EH (cell line): ENCODE results near the gene STAMBP.
A peak's percentile ranks its signal among the peaks of the same experiment; 100 is the strongest.
"Not testable (repeated sequence)": the region's sequence is repeated elsewhere in the genome, so short reads cannot be mapped to it uniquely, and the experiment has no call there.

Source experiments
- DNase-seq: peaks from one replicate; pipeline ENCODE4 v3.0.0-alpha.2; 2015; ENCODE audit warnings: low read depth

Gene STAMBP

GRCh38 chr2:73887596-73888353 lies 59.0 kb downstream of the STAMBP start:
- not testable (repeated sequence) for DNase-seq

DNA sequence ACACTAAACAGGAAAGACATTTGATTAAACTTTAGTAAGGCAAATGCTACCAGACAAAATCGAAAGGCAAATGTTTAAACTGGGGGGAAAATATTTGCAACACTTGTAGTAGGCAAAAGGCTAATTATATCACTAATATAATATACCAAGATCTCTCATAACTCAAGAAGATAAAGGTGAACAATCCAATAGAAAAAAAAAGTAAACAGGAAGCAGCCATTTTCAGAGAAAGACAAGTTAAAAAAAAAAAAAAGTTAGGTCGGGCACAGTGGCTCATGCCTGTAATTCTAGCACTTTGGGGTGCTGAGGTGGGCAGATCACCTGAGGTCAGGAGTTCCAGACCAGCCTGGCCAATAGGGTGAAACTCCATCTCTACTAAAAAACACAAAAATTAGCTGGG lies 59.6 kb downstream of the STAMBP start:
- DNase-seq = no peak

DNA sequence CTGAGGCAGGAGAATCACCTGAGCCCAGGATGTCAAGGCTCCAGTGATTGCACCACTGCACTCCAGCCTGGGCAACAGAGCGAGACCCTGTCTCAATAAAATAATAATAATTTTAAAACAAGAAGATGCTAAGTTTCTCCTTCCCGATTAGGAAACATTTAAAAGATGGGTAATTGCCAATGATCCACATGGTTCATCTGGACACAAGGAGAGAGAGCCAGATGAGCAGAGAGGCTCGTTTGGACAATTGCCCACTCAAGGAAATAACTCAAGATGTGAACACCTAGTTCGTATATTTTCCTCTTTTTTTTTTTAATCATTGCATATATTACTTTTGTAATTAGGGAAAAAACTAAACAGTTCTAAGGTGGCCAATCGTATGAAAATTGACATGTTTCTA lies 60.4 kb downstream of the STAMBP start:
- no peak for DNase-seq

DNA sequence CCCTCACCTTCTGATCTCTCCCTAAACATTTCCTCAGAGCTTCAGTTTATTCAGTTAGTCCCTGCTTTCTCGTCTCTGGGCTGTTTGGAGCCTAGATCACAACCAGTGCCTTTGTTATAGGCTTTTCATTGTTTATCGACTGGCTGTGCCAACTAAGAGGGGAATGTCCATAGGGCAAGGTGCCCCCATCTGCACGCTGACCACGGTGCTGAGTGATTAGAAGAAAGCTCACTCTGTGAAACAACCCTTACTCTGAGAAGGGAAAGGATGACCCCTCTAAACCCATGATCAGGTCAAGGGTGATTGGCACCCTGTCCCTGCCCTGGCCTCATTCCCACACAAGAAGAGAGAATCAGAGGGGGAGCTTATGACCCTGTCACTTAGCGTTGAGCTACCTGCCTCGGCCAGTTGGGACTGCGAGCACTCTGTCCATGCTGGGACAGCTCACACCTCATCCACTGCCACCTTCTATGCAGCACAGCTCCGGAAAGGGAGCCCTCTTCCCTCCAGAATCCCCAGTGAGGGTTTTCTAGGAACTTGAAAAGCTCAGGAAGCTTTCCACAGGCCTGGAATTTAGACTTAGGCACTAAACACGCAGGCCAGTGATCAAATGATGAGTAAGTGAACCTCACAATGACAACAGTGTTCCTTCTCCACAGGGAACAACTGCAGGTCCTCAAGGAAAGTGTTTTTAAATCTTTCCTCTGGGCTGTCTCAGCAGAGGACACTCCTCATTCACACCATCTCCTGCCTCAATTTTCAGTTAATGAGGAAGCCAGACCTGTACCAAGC lies 61.7 kb downstream of the STAMBP start:
- peak; percentile 35 for DNase-seq

DNA sequence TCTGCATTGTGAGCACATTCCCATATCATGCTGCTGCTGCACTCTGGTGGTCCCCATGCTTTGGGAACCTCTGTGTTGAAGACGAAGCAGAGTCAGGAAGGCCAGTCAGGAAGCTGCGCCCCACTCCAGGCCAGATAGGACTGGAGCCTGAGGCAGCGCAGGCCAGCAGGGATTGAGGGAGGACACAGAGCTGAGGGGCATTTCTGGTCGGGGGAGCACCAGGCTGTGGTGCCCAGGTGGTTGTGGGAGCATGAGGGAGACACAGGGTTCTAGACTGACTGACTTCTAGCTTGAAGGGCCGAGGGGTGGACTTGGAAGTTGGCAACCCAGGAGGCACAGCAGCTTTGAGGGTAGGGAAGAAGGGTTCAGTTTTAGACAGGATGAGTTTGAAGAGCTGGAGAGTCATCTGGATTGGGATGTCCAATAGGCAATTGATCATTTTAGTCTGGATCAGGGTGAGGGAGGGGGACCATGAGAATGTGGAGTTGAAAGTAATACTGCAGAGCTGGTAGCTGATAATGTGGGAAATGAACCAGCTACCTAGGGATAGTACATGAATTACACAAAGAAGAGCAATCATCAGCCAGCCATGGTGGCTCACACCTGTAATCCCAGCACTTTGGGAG lies 62.6 kb downstream of the STAMBP start:
- DNase-seq = no peak

DNA sequence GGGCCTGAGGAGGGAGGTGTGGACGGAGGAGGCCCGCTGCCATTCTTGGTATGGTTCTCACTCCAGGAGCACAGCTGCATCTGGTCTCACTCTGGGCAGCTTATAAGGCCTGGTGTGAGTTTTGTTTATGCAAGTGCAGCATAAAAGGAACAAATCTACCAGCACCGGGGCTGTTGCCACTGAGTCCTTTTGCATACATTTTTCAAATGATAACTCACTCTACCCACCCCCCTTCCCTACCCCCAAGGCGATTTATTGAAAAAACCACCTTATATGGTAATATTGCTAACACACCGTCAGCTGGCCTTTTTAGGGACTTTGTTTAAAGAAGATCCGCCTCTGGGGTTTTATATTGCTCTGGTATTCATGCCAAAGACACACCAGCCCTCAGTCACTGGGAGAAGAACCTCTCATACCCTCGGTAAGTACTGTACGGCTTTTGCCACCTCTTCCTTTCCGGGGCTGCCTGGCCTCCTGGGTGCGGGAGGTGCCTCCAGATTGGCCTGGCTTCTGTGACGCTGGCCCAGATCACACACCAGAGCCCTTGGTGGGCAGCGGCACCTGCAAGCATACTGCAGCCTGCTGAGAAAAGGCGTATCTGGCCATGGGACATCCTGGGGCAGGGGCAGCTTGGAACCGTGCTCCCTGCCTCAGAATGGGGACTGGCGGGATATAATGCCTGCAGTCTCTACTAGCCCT lies 64.0 kb downstream of the STAMBP start, which contains the start of gene ACTG2:
Gene ACTG2, plus strand, starts transcription at position 378 of the 699 bp plus-strand sequence. CDS start 8,304 bp downstream, outside the sequence.
- peak; percentile 69 for DNase-seq

GRCh38 chr2:73893764-73894474 lies 65.2 kb downstream of the STAMBP start:
- no peak for DNase-seq

- no peak for DNase-seq
Measured at GRCh38 chr2:73894475-73894850, 65.7 kb downstream of the STAMBP start.

- no peak for DNase-seq
Measured at GRCh38 chr2:73894877-73895276, 66.1 kb downstream of the STAMBP start.

GRCh38 chr2:73895473-73895872 lies 66.7 kb downstream of the STAMBP start:
- DNase-seq = no peak

DNA sequence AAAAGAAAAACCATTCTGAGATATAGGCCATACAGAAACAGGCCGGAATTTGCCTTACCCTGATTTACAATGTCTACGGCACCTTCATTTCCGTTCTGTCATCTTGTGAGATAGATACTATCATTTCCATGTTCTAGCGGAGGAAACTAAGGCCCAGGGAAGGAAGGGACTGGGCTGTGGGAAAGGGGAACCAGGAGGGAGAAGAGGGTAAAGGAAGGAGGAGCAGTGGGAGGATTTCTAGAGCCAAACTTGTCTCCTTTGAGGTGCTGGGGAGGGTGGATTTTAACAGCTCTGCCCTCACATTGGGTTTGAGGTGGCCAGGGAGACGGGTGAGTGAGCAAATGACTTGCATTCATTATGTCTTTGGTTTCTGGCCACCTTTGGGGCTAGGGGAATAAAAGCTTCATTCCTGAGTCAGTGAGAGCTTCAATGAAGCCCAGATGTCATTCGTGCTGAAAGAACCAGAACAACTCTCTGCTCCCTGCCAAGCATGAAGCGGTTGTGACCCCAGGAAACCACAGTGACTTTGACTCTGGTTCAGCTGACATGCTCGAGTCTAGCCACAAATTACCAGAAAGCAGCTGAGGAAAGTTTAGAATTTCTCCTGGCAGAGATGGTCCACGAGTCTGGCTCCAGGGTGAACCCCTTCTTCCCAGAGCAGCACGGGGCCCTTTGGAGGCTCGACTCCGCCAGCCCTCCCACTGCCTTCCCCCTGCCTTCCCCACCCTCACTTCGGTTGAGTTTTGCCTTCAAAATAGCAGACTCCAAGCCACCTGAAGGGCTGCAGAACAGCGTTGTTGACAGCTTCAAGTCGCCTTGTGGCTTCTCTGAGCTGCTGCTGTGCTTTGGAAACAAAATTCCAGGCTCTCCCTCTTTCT lies 67.8 kb downstream of the STAMBP start:
- peak; percentile 93 for DNase-seq

GRCh38 chr2:73897240-73897583 lies 68.5 kb downstream of the STAMBP start:
- DNase-seq = no peak

- DNase-seq = no peak
Measured at GRCh38 chr2:73897934-73898333, 69.2 kb downstream of the STAMBP start.

GRCh38 chr2:73899801-73900336 lies 71.1 kb downstream of the STAMBP start:
- DNase-seq = no peak

DNA sequence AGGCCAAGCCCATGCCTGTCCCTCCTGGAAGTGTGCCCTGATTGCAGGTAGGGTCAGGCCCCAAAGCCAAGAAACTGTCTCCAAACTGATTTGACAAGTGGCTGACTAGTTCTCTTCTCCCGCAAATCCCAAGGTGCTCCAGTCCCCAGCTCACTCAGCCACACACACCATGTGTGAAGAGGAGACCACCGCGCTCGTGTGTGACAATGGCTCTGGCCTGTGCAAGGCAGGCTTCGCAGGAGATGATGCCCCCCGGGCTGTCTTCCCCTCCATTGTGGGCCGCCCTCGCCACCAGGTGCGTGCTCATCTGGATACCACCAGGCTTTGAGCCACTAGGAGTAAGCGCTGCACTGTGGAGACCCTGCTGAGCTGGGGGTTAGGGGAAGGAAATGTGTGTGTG lies 72.4 kb downstream of the STAMBP start:
- DNase-seq = no peak

DNA sequence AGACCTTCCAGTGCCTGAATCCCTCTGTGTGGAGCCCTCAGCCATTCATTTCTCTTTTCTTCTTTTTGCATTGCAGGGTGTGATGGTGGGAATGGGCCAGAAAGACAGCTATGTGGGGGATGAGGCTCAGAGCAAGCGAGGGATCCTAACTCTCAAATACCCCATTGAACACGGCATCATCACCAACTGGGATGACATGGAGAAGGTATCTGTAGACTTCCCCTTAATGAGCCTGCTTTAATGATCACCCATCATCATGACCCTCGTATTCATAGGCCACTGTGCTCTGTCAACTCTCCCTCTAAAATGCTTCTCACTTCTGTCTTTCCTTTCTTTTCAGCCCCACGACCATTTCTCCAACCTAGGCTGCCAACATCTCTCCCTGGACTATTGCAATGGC lies 73.5 kb downstream of the STAMBP start:
- no peak for DNase-seq

DNA sequence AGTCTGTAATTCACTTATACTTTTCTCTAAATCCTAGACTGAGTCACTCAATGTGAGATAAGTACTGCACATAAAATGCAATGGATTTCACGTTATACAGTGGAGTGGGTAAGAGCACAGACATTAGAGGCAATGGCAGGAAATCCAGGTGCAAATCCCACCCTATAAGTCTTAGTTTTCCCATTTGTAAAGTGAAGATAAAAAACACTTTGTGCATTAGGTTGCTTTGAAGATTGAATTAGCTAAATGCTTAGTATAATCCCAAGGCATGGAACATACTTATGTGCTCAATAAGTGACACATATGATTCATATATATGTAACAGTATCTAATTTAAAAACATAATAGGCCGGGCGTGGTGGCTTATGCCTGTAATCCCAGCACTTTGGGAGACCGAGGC lies 74.6 kb downstream of the STAMBP start:
- DNase-seq = no peak

GRCh38 chr2:73903949-73904613 lies 75.3 kb downstream of the STAMBP start:
- not testable (repeated sequence) for DNase-seq

GRCh38 chr2:73904952-73905351 lies 76.2 kb downstream of the STAMBP start:
- no peak for DNase-seq
